WTC11 (cell line): ENCODE results near the gene WNK3. TPM values are rescaled to one million over a fixed set of nuclear protein-coding genes. Genes with fewer than 3 reads are reported as not detected.

Source experiments
- ATAC-seq: fragments of 200-7000 bp; cut with Tn5 transposase; 2 replicates; pipeline ENCODE4 v1.10.0; 2021; ENCODE audit warnings: mild to moderate bottlenecking, moderate library complexity
- CTCF ChIA-PET: fragments of 300-600 bp; sonication (Branson Sonifier 250); formaldehyde crosslinking; loops from one replicate; lab custom pipeline; 2021; ENCODE audit warnings: antibody characterized with exemption; lab: Charles Lee
- POLR2A ChIA-PET: fragments of 350-600 bp; sonication (Branson Sonifier 250); formaldehyde crosslinking; loops from one replicate; lab custom pipeline; 2021; ENCODE audit warnings: antibody characterized with exemption; lab: Charles Lee
- DNase-seq: peaks from one replicate; pipeline ENCODE4 v3.0.0; 2021; ENCODE audit warnings: low spot score
- H3K27ac Mint-ChIP-seq: 2 replicates; pipeline ENCODE4 v1.8.0; 2021; ENCODE audit warnings: mixed read lengths
- H3K27me3 Mint-ChIP-seq: 2 replicates; pipeline ENCODE4 v1.8.0; 2021; ENCODE audit warnings: low read depth, mild to moderate bottlenecking, moderate library complexity, mixed read lengths
- H3K36me3 Mint-ChIP-seq: 2 replicates; pipeline ENCODE4 v1.8.0; 2021; ENCODE audit warnings: mixed read lengths
- H3K4me1 Mint-ChIP-seq: 2 replicates; pipeline ENCODE4 v1.8.0; 2022; ENCODE audit warnings: mixed read lengths
- H3K4me3 Mint-ChIP-seq: 2 replicates; pipeline ENCODE4 v1.8.0; 2021; ENCODE audit warnings: mild to moderate bottlenecking, moderate library complexity, mixed read lengths
- H3K9me3 Mint-ChIP-seq: 2 replicates; pipeline ENCODE4 v1.8.0; 2021; ENCODE audit warnings: mixed read lengths
- ETV6 ChIP-seq: sonication (generic); formaldehyde crosslinking; IDR thresholded peaks from 2 replicates; pipeline ENCODE4 v1.8.1; 2022; ENCODE audit warnings: mild to moderate bottlenecking, missing genetic modification reagents
- MYBL2 ChIP-seq: sonication (generic); formaldehyde crosslinking; IDR thresholded peaks from 2 replicates; pipeline ENCODE4 v1.8.1; 2023; ENCODE audit warnings: mild to moderate bottlenecking, moderate library complexity, missing genetic modification reagents
- NFE2L1 ChIP-seq: sonication (generic); formaldehyde crosslinking; IDR thresholded peaks from 2 replicates; pipeline ENCODE4 v1.8.1; 2023; ENCODE audit warnings: missing genetic modification reagents
- RORB ChIP-seq: fragments of 250-450 bp; sonication (Bioruptor Pico); IDR thresholded peaks from 2 replicates; pipeline ENCODE4 v1.9.0; 2021; ENCODE audit warnings: mild to moderate bottlenecking
- ZNF416 ChIP-seq: fragments of 250-450 bp; sonication (Bioruptor Pico); IDR thresholded peaks from 2 replicates; pipeline ENCODE4 v1.9.0; 2021; ENCODE audit warnings: mild to moderate bottlenecking, inconsistent platforms
- total RNA-seq: library from RNA; stranded (reverse); gene quantifications from 3 replicates; pipeline ENCODE4 v1.2.3, GENCODE V29; 2021
- TF ChIP-seq, protein P1 (sequence below): fragments of 250-450 bp; sonication (Bioruptor Pico); IDR thresholded peaks from 2 replicates; pipeline ENCODE4 v2.1.2; 2022; ENCODE audit warnings: mild to moderate bottlenecking, moderate library complexity
- TF ChIP-seq, protein P2 (sequence below): sonication (generic); formaldehyde crosslinking; IDR thresholded peaks from 2 replicates; pipeline ENCODE4 v1.8.1; 2023; ENCODE audit warnings: mild to moderate bottlenecking, moderate library complexity, missing genetic modification reagents
- TF ChIP-seq, protein P3 (sequence below): fragments of 250-450 bp; sonication (Bioruptor Pico); IDR thresholded peaks from 2 replicates; pipeline ENCODE4 v1.9.0; 2021; ENCODE audit warnings: mild to moderate bottlenecking
- TF ChIP-seq, protein P4 (sequence below): sonication (generic); formaldehyde crosslinking; IDR thresholded peaks from 2 replicates; pipeline ENCODE4 v1.8.0; 2023; ENCODE audit warnings: missing genetic modification reagents, mild to moderate bottlenecking, borderline replicate concordance
- TF ChIP-seq, protein P5 (sequence below): sonication (generic); formaldehyde crosslinking; IDR thresholded peaks from 2 replicates; pipeline ENCODE4 v1.8.1; 2022; ENCODE audit warnings: mild to moderate bottlenecking, missing genetic modification reagents, moderate library complexity, borderline replicate concordance
- TF ChIP-seq, protein P6 (sequence below): fragments of 250-450 bp; sonication (Bioruptor Pico); IDR thresholded peaks from 2 replicates; pipeline ENCODE4 v1.9.0; 2021; ENCODE audit warnings: mild to moderate bottlenecking, borderline replicate concordance

The WNK3 gene
- total RNA-seq, 1 experiment from 2014 or later, result 27.5 TPM

DNA sequence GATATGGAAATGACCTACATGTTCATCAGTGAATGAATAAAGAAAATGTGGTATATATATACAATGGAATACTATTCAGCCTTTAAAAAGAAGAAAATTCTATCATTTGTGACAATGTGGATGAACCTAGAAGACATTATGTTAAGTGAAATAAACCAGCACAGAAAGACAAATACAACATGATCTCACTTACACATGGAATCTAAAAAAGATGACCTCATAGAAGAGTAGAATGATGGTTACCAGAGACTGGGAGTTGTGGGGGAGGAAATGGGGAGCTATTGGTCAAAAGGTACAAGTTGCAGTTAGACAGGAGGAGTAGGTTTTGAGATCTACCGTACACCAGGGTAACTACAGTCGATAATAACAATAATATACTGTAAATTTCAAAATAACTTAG is 51.5 kb downstream of the WNK3 start:
- POLR2A ChIA-PET, result no interaction called here

More for the DNA sequence above, 51.5 kb downstream of the WNK3 start:
- H3K9me3 Mint-ChIP-seq, result 0 out of 2 replicates have a peak, but pooled peaks cover 4% of the 10 kb centered on the region
- TF ChIP-seq, protein P1, sequence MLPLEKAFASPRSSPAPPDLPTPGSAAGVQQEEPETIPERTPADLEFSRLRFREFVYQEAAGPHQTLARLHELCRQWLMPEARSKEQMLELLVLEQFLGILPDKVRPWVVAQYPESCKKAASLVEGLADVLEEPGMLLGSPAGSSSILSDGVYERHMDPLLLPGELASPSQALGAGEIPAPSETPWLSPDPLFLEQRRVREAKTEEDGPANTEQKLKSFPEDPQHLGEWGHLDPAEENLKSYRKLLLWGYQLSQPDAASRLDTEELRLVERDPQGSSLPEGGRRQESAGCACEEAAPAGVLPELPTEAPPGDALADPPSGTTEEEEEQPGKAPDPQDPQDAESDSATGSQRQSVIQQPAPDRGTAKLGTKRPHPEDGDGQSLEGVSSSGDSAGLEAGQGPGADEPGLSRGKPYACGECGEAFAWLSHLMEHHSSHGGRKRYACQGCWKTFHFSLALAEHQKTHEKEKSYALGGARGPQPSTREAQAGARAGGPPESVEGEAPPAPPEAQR (CRISPR knock-in tag), result no peak
- TF ChIP-seq, protein P2, sequence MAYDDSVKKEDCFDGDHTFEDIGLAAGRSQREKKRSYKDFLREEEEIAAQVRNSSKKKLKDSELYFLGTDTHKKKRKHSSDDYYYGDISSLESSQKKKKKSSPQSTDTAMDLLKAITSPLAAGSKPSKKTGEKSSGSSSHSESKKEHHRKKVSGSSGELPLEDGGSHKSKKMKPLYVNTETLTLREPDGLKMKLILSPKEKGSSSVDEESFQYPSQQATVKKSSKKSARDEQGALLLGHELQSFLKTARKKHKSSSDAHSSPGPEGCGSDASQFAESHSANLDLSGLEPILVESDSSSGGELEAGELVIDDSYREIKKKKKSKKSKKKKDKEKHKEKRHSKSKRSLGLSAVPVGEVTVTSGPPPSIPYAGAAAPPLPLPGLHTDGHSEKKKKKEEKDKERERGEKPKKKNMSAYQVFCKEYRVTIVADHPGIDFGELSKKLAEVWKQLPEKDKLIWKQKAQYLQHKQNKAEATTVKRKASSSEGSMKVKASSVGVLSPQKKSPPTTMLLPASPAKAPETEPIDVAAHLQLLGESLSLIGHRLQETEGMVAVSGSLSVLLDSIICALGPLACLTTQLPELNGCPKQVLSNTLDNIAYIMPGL (CRISPR knock-in tag), result no peak
- no peak for TF ChIP-seq MYBL2 (CRISPR knock-in tag)
- TF ChIP-seq, protein P3, sequence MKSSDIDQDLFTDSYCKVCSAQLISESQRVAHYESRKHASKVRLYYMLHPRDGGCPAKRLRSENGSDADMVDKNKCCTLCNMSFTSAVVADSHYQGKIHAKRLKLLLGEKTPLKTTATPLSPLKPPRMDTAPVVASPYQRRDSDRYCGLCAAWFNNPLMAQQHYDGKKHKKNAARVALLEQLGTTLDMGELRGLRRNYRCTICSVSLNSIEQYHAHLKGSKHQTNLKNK (CRISPR knock-in tag), result no peak
- TF ChIP-seq, protein P4, sequence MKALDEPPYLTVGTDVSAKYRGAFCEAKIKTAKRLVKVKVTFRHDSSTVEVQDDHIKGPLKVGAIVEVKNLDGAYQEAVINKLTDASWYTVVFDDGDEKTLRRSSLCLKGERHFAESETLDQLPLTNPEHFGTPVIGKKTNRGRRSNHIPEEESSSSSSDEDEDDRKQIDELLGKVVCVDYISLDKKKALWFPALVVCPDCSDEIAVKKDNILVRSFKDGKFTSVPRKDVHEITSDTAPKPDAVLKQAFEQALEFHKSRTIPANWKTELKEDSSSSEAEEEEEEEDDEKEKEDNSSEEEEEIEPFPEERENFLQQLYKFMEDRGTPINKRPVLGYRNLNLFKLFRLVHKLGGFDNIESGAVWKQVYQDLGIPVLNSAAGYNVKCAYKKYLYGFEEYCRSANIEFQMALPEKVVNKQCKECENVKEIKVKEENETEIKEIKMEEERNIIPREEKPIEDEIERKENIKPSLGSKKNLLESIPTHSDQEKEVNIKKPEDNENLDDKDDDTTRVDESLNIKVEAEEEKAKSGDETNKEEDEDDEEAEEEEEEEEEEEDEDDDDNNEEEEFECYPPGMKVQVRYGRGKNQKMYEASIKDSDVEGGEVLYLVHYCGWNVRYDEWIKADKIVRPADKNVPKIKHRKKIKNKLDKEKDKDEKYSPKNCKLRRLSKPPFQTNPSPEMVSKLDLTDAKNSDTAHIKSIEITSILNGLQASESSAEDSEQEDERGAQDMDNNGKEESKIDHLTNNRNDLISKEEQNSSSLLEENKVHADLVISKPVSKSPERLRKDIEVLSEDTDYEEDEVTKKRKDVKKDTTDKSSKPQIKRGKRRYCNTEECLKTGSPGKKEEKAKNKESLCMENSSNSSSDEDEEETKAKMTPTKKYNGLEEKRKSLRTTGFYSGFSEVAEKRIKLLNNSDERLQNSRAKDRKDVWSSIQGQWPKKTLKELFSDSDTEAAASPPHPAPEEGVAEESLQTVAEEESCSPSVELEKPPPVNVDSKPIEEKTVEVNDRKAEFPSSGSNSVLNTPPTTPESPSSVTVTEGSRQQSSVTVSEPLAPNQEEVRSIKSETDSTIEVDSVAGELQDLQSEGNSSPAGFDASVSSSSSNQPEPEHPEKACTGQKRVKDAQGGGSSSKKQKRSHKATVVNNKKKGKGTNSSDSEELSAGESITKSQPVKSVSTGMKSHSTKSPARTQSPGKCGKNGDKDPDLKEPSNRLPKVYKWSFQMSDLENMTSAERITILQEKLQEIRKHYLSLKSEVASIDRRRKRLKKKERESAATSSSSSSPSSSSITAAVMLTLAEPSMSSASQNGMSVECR (CRISPR knock-in tag), result no peak
- TF ChIP-seq RORB, result no peak
- TF ChIP-seq NFE2L1 (CRISPR knock-in tag), result no peak
- no peak for TF ChIP-seq ZNF416 (CRISPR knock-in tag)
- TF ChIP-seq, protein P5, sequence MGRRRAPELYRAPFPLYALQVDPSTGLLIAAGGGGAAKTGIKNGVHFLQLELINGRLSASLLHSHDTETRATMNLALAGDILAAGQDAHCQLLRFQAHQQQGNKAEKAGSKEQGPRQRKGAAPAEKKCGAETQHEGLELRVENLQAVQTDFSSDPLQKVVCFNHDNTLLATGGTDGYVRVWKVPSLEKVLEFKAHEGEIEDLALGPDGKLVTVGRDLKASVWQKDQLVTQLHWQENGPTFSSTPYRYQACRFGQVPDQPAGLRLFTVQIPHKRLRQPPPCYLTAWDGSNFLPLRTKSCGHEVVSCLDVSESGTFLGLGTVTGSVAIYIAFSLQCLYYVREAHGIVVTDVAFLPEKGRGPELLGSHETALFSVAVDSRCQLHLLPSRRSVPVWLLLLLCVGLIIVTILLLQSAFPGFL, result no peak
- TF ChIP-seq ETV6 (CRISPR knock-in tag), result no peak
- TF ChIP-seq, protein P6, sequence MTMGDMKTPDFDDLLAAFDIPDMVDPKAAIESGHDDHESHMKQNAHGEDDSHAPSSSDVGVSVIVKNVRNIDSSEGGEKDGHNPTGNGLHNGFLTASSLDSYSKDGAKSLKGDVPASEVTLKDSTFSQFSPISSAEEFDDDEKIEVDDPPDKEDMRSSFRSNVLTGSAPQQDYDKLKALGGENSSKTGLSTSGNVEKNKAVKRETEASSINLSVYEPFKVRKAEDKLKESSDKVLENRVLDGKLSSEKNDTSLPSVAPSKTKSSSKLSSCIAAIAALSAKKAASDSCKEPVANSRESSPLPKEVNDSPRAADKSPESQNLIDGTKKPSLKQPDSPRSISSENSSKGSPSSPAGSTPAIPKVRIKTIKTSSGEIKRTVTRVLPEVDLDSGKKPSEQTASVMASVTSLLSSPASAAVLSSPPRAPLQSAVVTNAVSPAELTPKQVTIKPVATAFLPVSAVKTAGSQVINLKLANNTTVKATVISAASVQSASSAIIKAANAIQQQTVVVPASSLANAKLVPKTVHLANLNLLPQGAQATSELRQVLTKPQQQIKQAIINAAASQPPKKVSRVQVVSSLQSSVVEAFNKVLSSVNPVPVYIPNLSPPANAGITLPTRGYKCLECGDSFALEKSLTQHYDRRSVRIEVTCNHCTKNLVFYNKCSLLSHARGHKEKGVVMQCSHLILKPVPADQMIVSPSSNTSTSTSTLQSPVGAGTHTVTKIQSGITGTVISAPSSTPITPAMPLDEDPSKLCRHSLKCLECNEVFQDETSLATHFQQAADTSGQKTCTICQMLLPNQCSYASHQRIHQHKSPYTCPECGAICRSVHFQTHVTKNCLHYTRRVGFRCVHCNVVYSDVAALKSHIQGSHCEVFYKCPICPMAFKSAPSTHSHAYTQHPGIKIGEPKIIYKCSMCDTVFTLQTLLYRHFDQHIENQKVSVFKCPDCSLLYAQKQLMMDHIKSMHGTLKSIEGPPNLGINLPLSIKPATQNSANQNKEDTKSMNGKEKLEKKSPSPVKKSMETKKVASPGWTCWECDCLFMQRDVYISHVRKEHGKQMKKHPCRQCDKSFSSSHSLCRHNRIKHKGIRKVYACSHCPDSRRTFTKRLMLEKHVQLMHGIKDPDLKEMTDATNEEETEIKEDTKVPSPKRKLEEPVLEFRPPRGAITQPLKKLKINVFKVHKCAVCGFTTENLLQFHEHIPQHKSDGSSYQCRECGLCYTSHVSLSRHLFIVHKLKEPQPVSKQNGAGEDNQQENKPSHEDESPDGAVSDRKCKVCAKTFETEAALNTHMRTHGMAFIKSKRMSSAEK (CRISPR knock-in tag), result no peak
- DNase-seq (no peak), ATAC-seq (no peak)
- CTCF ChIA-PET, result no interaction called here
- no peak overlapping the region for H3K4me3 Mint-ChIP-seq
- H3K27me3 Mint-ChIP-seq, result no peaks in the 10 kb centered on the region
- no peaks in the 10 kb centered on the region for H3K4me1 Mint-ChIP-seq
- H3K36me3 Mint-ChIP-seq, result peaks cover 11% of the 10 kb centered on the region
- no peak overlapping the region for H3K27ac Mint-ChIP-seq
